ENCODE measurements around the gene ZIM2. TPM values are rescaled to one million over a fixed set of nuclear protein-coding genes. Genes with fewer than 3 reads are reported as not detected.

The ZIM2 gene
- not detected for total RNA-seq

GRCh38 chr19:56840451-56841192, at the start of gene ZIM2, which contains the start of gene PEG3:
ZIM2 (minus strand) TSS chr19:56840726; CDS start chr19:56824277, 16,449 bp downstream.
PEG3 (minus strand) TSS chr19:56840726; CDS start chr19:56824655, 16,071 bp downstream.
- no peaks in the 10 kb centered on the region for H3K4me1 ChIP-seq
- peaks cover 0 to 33% (median 18%) of the 10 kb centered on the region in 4 donors for H3K9me3 ChIP-seq
- peak within 1 kb of the TSS in 3 of 4 donors; percentile 14 to 44 (median 27) for H3K4me3 ChIP-seq
- no peaks in the 10 kb centered on the region for H3K36me3 ChIP-seq
- peak within 1 kb of the TSS in 3 of 4 donors; percentile 13 to 69 (median 43) for H3K27ac ChIP-seq
- TF ChIP-seq POLR2A (IDR thresholded peaks at IDR 0.05), result no peak
- TF ChIP-seq, protein P1, sequence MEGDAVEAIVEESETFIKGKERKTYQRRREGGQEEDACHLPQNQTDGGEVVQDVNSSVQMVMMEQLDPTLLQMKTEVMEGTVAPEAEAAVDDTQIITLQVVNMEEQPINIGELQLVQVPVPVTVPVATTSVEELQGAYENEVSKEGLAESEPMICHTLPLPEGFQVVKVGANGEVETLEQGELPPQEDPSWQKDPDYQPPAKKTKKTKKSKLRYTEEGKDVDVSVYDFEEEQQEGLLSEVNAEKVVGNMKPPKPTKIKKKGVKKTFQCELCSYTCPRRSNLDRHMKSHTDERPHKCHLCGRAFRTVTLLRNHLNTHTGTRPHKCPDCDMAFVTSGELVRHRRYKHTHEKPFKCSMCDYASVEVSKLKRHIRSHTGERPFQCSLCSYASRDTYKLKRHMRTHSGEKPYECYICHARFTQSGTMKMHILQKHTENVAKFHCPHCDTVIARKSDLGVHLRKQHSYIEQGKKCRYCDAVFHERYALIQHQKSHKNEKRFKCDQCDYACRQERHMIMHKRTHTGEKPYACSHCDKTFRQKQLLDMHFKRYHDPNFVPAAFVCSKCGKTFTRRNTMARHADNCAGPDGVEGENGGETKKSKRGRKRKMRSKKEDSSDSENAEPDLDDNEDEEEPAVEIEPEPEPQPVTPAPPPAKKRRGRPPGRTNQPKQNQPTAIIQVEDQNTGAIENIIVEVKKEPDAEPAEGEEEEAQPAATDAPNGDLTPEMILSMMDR (IDR thresholded peaks at IDR 0.05), result no peak
- no peaks in the 10 kb centered on the region for H3K27me3 ChIP-seq
- DNase-seq, result peak in 1 of 3 donors; percentile 52

DNA sequence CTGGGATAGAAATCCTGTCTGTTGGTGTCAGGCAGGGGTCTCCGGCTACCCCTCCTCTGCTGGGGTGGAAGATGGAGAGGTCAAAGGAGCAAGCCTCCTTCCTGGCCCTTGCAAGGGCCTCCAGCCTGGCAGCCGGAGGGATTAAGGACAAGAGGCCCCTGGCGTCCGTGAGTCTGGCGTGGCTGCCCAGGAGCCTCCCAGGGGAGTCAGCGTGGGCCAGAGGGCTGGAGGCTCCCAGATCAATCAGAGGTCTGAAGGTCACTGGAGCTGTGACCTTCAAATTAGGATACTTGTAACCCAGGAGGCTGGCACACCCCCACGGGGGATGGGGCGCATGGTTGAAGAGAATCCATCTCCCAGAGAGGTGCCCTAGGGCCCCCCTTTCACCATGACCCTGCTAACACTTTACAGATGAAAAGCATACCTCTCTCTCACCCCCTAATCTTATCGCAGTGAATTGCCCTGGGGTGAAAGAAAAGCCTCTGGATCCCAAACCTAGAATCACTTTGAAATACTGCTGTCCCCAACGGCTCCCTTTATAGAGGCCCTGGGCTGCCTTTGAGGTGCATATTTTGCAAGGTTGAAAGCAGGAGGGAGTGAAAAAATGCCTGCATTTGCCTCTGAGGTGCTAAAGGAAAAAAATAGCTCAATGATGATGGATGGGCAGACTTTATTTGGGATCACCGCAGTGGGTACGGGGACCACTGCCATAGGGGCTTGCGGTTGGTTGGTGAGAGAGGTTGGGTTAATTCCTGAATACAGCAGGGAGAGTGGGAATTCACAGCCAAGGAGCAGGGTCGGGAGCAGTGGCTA, 44.9 kb upstream of the ZIM2 start:
- Histone ChIP-seq H3K27me3 (no peaks in the 10 kb centered on the region), H3K4me3 (no peak overlapping the region), H3K4me1 (no peaks in the 10 kb centered on the region), H3K27ac (no peak overlapping the region), H3K36me3 (no peaks in the 10 kb centered on the region), H3K9me3 (peaks cover 0 to 7% (median 4%) of the 10 kb centered on the region in 4 donors)
- no peak for DNase-seq
- TF ChIP-seq, protein P1 (IDR thresholded peaks at IDR 0.05), result no peak
- TF ChIP-seq POLR2A (IDR thresholded peaks at IDR 0.05), result no peak

GRCh38 chr19:56884441-56884840, 43.9 kb upstream of the ZIM2 start:
- no peak for DNase-seq
- H3K27me3 ChIP-seq, result no peaks in the 10 kb centered on the region
- H3K9me3 ChIP-seq, result peaks cover 0 to 7% (median 4%) of the 10 kb centered on the region in 4 donors
- no peak overlapping the region for H3K27ac ChIP-seq
- no peaks in the 10 kb centered on the region for H3K4me1 ChIP-seq
- no peak overlapping the region for H3K4me3 ChIP-seq
- no peaks in the 10 kb centered on the region for H3K36me3 ChIP-seq
- no peak for TF ChIP-seq POLR2A (IDR thresholded peaks at IDR 0.05)
- TF ChIP-seq, protein P1 (IDR thresholded peaks at IDR 0.05), result no peak

- no peaks in the 10 kb centered on the region for H3K36me3 ChIP-seq
- TF ChIP-seq POLR2A (IDR thresholded peaks at IDR 0.05), result no peak
- TF ChIP-seq, protein P1 (IDR thresholded peaks at IDR 0.05), result no peak
- DNase-seq, result no peak
- H3K4me3 ChIP-seq, result no peak overlapping the region
- H3K27me3 ChIP-seq, result no peaks in the 10 kb centered on the region
- no peaks in the 10 kb centered on the region for H3K4me1 ChIP-seq
- H3K9me3 ChIP-seq, result peaks cover 0 to 8% (median 2%) of the 10 kb centered on the region in 4 donors
- H3K27ac ChIP-seq, result no peak overlapping the region
Observed at GRCh38 chr19:56880592-56881190, 40.2 kb upstream of the ZIM2 start.

- H3K9me3 ChIP-seq, result peaks cover 0 to 12% (median 3%) of the 10 kb centered on the region in 4 donors
- H3K27ac ChIP-seq, result no peak overlapping the region
- H3K27me3 ChIP-seq, result no peaks in the 10 kb centered on the region
- TF ChIP-seq, protein P1 (IDR thresholded peaks at IDR 0.05), result no peak
- no peak for TF ChIP-seq POLR2A (IDR thresholded peaks at IDR 0.05)
- no peak for DNase-seq
- no peaks in the 10 kb centered on the region for H3K4me1 ChIP-seq
- H3K4me3 ChIP-seq, result no peak overlapping the region
- no peaks in the 10 kb centered on the region for H3K36me3 ChIP-seq
Observed at GRCh38 chr19:56877069-56877715, 36.7 kb upstream of the ZIM2 start.
